Measurements from ENCODE around the gene ZBTB40. TPM values are rescaled to one million over a fixed set of nuclear protein-coding genes. Genes with fewer than 3 reads are reported as not detected.

The ZBTB40 gene
- total and polyA plus RNA-seq, 4 donors: 6.6 to 19.3 (median 12.0) TPM

DNA sequence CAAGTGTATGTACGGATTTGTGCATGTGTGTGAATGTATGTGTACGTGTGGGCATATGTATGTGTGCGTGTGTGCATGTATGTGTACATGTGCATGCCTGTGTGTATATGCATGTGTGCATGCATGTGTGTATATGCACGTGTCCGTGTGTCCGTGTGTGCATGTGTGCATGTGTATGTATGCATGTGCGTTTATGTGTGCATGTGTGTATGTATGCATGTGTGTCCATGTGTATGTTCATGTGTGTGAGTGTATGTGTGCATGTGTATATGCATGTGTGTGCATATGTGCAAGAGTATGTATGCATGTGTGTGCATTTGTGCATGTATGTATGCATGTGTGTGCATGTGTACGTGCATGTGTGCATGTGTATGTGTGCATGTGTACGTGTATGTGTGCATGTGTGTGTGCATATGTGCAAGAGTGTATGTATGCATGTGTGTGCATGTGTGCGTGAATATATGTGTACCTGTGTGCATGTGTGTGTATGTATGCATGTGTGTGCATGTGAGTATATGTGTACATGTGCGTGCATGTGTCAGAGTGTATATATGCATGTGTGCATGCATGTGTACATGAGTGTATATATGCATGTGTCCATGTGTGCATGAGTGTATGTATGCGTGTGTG lies 127.2 kb downstream of the ZBTB40 start:
- ATAC-seq (ENCODE audit: insufficient read depth, low FRiP score) (no peak), DNase-seq (no peak)
- no peak overlapping the region for H3K9ac ChIP-seq (ENCODE audit: insufficient read depth in 1 of 2, low read length in 2 of 2)
- H3K9me3 ChIP-seq (ENCODE audit: control insufficient read depth in 4 of 4, insufficient read depth in 3 of 4, low read length in 3 of 4): peaks cover 0 to 7% (median 2%) of the 10 kb centered on the region in 4 donors
- no peak overlapping the region for H3K4me3 ChIP-seq
- H3K4me1 ChIP-seq (ENCODE audit: control insufficient read depth in 5 of 5, insufficient read depth in 5 of 5, low read length in 5 of 5): peaks cover 0 to 10% (median 0%) of the 10 kb centered on the region in 5 donors
- H3K36me3 ChIP-seq (ENCODE audit: control insufficient read depth in 4 of 4, insufficient read depth in 4 of 4, low read length in 4 of 4): no peaks in the 10 kb centered on the region
- H3K27ac ChIP-seq (ENCODE audit: low read depth in 1 of 2, low read length in 1 of 2): no peak overlapping the region
- TF ChIP-seq CTCF (IDR thresholded peaks at IDR 0.05; ENCODE audit: control extremely low read depth, extremely low read depth): no peak
- H3K27me3 ChIP-seq (ENCODE audit: control insufficient read depth in 3 of 3, insufficient read depth in 3 of 3, low read length in 2 of 3): peaks cover 0 to 2% (median 0%) of the 10 kb centered on the region in 3 donors
- WGBS, 2 donors: 79 to 80% methylated on average over 12 of the region's 12 CpGs

- Histone ChIP-seq H3K4me3 (no peak overlapping the region), H3K4me1 (ENCODE audit: control insufficient read depth in 5 of 5, insufficient read depth in 5 of 5, low read length in 5 of 5) (peaks cover 0 to 10% (median 0%) of the 10 kb centered on the region in 5 donors), H3K27ac (ENCODE audit: low read depth in 1 of 2, low read length in 1 of 2) (no peak overlapping the region), H3K9me3 (ENCODE audit: control insufficient read depth in 4 of 4, insufficient read depth in 3 of 4, low read length in 3 of 4) (peaks cover 0 to 7% (median 2%) of the 10 kb centered on the region in 4 donors), H3K9ac (ENCODE audit: insufficient read depth in 1 of 2, low read length in 2 of 2) (no peak overlapping the region), H3K36me3 (ENCODE audit: control insufficient read depth in 4 of 4, insufficient read depth in 4 of 4, low read length in 4 of 4) (no peaks in the 10 kb centered on the region), H3K27me3 (ENCODE audit: control insufficient read depth in 3 of 3, insufficient read depth in 3 of 3, low read length in 2 of 3) (peaks cover 0 to 2% (median 0%) of the 10 kb centered on the region in 3 donors)
- no peak for TF ChIP-seq CTCF (IDR thresholded peaks at IDR 0.05; ENCODE audit: control extremely low read depth, extremely low read depth)
- 48 to 77% methylated on average over 7 of the region's 7 CpGs for WGBS, 2 donors
- no peak for DNase-seq
- ATAC-seq (ENCODE audit: insufficient read depth, low FRiP score): no peak
Measured at GRCh38 chr1:22579541-22580155, 128.0 kb downstream of the ZBTB40 start.

Other genes with a start within 250 kb of the ZBTB40 start
- gene EPHA8, start 111.6 kb downstream of the ZBTB40 start, total RNA-seq: not detected
- under 1 TPM in 1 of 2 donors, not detected in 1; 0.01 TPM for gene EPHA8, start 111.6 kb downstream of the ZBTB40 start, polyA plus RNA-seq
- gene C1QA, start 184.8 kb downstream of the ZBTB40 start, total RNA-seq: 100 to 1,000 TPM in 1 of 2 donors, 10 to 100 TPM in 1; 27.4 to 502 TPM
- gene C1QA, start 184.8 kb downstream of the ZBTB40 start, polyA plus RNA-seq: 100 to 1,000 TPM; 279 to 513 TPM
- 100 to 1,000 TPM in 1 of 2 donors, 10 to 100 TPM in 1; 41.3 to 554 TPM for gene C1QC, start 191.8 kb downstream of the ZBTB40 start, total RNA-seq
- 100 to 1,000 TPM; 125 to 335 TPM for gene C1QC, start 191.8 kb downstream of the ZBTB40 start, polyA plus RNA-seq
- gene C1QB, start 201.4 kb downstream of the ZBTB40 start, total RNA-seq: 100 to 1,000 TPM in 1 of 2 donors, 10 to 100 TPM in 1; 39.6 to 702 TPM
- 100 to 1,000 TPM; 354 to 508 TPM for gene C1QB, start 201.4 kb downstream of the ZBTB40 start, polyA plus RNA-seq

All from lung (tissue), 12 donors.